ENCODE results near the gene MAPT.
"Not testable (repeated sequence)": the region's sequence is repeated elsewhere in the genome, so short reads cannot be mapped to it uniquely, and the experiment has no call there.

The MAPT gene

DNA sequence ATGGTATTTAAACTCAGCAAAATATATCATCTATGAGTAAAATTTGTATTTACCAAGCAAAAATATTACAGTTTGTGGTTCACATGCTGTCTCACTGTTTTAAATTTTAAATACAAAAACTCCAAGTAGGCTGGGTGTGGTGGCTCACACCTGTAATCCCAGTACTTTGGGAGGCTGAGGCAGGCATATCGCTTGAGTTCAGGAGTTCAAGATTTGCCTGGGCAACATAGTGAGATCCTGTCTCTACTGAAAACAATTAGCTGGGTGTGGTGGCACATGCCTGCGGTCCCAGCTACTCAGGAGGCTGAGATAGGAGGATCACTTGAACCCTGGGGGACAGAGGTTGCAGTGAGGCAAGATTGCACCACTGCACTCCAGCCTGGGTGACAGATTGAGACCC, 37.3 kb downstream of the MAPT start:
- no peak for DNase-seq

GRCh38 chr17:45934044-45934979, 40.0 kb downstream of the MAPT start:
- DNase-seq = no peak

GRCh38 chr17:45935197-45935709, 40.9 kb downstream of the MAPT start:
- no peak for DNase-seq

- DNase-seq = no peak
These were observed 41.6 kb downstream of the MAPT start for GRCh38 chr17:45935710-45936509.

- DNase-seq = no peak
These were observed 42.3 kb downstream of the MAPT start for GRCh38 chr17:45936610-45937009.

DNA sequence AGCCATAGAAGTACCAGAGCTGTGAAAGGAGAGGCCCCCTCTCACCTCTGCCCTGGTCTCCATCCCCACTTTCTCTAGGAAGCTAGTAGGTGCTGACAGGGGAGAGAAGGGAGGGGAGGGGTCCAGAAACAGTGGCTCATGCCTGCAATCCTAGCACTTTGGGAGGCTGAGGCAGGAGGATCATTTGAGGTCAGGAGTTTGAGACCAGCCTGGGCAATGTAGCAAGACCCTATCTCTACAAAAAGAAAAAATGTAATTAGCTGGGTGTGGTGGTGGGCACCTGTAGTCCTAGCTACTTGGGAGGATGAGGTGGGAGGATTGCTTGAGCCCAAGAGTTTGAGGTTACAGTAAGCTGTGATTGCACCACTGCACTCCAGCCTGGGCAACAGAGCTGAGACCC, 42.8 kb downstream of the MAPT start:
- DNase-seq = not testable (repeated sequence)

- DNase-seq = peak; percentile 24 to 52
These were observed 45.0 kb downstream of the MAPT start for GRCh38 chr17:45939395-45939794.

GRCh38 chr17:45940293-45940692, 45.9 kb downstream of the MAPT start:
- no peak for DNase-seq

DNA sequence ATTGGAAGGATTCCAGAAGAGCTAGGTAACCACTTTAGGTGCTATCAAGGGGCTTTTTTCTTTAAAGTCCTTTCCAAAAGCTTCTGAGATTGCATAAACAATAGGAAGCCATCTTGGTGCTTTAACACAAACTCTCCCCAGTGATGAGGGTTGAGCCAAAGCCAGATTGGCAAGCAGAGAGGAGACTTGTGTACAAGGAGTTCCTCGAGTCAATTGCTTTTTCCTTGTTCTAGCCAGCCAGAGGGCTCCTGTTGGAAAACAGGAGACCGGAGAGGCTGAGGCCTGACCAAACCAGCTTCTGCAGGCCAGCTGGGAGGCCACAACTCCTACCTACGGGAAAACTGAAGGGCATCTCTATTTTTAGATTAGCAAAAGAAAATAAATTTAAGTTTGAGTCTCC, 46.5 kb downstream of the MAPT start:
- DNase-seq = no peak

- DNase-seq = no peak
These were observed 47.0 kb downstream of the MAPT start for GRCh38 chr17:45941395-45941794.

- no peak for DNase-seq
These were observed 47.9 kb downstream of the MAPT start for GRCh38 chr17:45942284-45942683.

GRCh38 chr17:45946841-45947256, 52.5 kb downstream of the MAPT start:
- DNase-seq = no peak

GRCh38 chr17:45948498-45948880, 54.1 kb downstream of the MAPT start:
- DNase-seq = no peak

DNA sequence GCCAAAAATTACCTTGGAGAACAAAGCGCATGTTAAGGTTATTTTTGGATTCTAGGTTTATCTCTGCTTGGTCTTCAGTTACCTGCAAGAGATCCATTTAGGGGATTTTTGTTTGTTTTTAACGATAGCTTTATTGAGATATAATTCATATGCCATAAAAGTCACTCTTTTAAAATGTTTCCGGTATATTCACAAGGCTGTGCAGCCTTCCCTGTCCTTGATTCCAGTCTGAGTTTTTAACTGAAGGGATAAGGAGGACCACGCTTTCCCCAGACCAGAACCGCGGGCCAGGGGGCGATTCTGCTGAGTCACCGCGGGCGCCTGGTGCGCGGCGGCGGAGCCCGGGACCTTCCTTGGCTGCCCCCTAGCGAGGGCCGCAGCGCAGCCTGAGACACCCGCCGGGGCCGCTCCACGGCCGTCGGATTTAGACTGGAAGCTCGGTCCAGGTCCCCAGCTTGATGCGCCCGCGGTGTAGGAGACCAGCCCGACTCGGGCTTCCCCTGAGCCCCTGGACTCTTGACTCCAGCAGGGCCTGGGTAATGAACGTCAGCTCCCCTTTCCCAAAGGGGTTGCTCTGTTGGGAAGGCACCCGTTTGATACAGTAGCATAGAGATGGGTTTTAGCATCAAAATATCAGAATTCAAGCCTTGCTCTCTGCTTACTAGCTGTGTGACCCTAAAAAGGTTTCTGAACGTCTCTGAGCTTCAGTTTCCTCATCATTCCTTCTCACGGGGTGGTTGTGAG, 54.7 kb downstream of the MAPT start:
- DNase-seq = peak; percentile 35 to 90

GRCh38 chr17:45949755-45950320, 55.5 kb downstream of the MAPT start:
- no peak for DNase-seq

DNA sequence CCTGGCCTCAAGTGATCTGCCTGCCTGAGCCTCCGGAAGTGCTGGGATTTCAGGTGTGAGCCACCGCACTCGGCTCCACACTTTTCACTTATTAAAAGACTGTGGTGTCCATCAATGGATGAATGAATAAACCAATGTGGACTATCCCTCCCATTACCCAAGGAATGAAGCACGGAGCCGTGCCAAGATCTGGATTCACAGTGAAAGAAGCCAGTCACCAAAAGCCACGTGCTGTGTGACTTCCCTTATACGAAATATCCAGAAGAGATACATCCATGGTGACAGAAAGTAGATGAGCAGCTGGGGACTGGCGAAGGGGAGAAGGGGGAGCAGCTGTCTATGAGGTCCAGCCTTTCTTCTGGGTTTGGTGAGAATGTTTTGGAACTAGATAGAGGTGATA, 56.5 kb downstream of the MAPT start:
- no peak for DNase-seq

GRCh38 chr17:45951403-45951802, 57.0 kb downstream of the MAPT start:
- DNase-seq = no peak

GRCh38 chr17:45951941-45952340, 57.6 kb downstream of the MAPT start:
- DNase-seq = no peak

- no peak for DNase-seq
These were observed 58.5 kb downstream of the MAPT start for GRCh38 chr17:45952814-45953320.

GRCh38 chr17:45953561-45953960, 59.2 kb downstream of the MAPT start:
- no peak for DNase-seq

DNA sequence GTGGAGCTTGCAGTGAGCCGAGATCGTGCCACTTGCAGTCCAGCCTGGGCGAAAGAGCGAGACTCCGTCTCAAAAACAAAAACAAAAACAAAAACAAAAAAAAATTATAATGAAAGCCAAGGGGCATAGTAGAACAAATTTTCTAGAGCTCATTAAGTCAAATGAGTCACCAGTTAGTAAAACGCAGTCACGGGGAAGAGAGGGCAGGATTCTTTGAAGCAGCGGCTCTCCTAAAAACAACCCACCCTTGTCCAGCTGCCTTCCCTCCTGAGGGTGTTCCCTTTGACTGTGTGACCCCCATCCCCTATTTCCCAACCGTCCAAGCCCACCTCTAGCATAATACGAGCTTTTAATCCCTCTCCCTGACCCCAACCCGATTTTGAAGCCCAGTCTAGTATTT, 60.6 kb downstream of the MAPT start:
- DNase-seq = no peak

DNA sequence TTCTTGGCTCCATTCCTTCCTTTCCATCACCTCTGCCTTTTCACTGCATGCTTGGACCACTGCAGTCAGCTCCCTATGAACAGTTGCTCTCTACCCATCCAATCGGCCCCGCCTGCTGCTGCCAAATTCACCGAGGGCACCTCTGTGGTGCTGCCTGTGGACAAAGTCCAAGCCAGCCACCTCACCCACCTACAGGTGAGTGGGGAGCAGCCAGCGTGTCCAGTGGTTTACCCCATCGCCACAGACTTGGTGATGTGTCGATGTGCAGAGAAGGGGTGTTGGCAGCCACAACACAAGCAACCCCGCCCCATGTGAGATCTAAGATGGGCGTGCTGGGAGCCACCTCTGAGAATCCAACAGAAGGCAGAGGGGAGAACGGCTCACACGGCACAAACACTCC, 61.0 kb downstream of the MAPT start:
- no peak for DNase-seq

Measured in NCI-H526 (cell line).